NB4 (cell line): ENCODE data around the gene CRYM.
"Not testable (repeated sequence)": the region's sequence is repeated elsewhere in the genome, so short reads cannot be mapped to it uniquely, and the experiment has no call there.

Experiments used
- DNase-seq: peaks from one replicate; pipeline ENCODE4 v3.0.0; 2010; ENCODE audit warnings: low read depth
- H3K4me3 ChIP-seq: one replicate; pipeline ENCODE4 v1.5.1; 2011; ENCODE audit warnings: mild to moderate bottlenecking, low read depth, low read length, moderate library complexity
- CTCF ChIP-seq: IDR thresholded peaks from one replicate; pipeline ENCODE4 v1.5.1; 2012; ENCODE audit warnings: low read depth, low read length
- MAX ChIP-seq: IDR thresholded peaks from 2 replicates; pipeline ENCODE4 v1.6.1; 2011; ENCODE audit warnings: low read depth, low read length
- MYC ChIP-seq: IDR thresholded peaks from 2 replicates; pipeline ENCODE4 v1.6.1; 2011; ENCODE audit warnings: low read depth, low read length
- POLR2A ChIP-seq: IDR thresholded peaks from 2 replicates; pipeline ENCODE4 v1.6.1; 2011; ENCODE audit warnings: mild to moderate bottlenecking; ENCODE audit not compliant: insufficient read length; ENCODE audit errors: extremely low read depth

Gene CRYM

GRCh38 chr16:21277927-21278706, at the start of gene CRYM:
TSS of gene CRYM (minus strand) at chr16:21278290. CDS start at chr16:21278251, 39 bp downstream.
- TF ChIP-seq POLR2A (no peak), CTCF (no peak), MYC (no peak), MAX (no peak)
- H3K4me3 ChIP-seq, result no peak within 1 kb of the TSS
- no peak for DNase-seq

- no peak overlapping the region for H3K4me3 ChIP-seq
- no peak for DNase-seq
- TF ChIP-seq POLR2A, result no peak
These were observed 49.0 kb upstream of the CRYM start for GRCh38 chr16:21327046-21327445.

- no peak overlapping the region for H3K4me3 ChIP-seq
- TF ChIP-seq MAX, result no peak
- no peak for TF ChIP-seq POLR2A
- TF ChIP-seq CTCF, result no peak
- TF ChIP-seq MYC, result no peak
These were observed 48.4 kb upstream of the CRYM start for GRCh38 chr16:21326459-21326858.

GRCh38 chr16:21324267-21324666, 46.2 kb upstream of the CRYM start:
- no peak for DNase-seq
- H3K4me3 ChIP-seq, result no peak overlapping the region
- TF ChIP-seq MAX (no peak), MYC (no peak), POLR2A (no peak), CTCF (no peak)

More at GRCh38 chr16:21326459-21326858, 48.4 kb upstream of the CRYM start:
- no peak for DNase-seq

- not testable (repeated sequence) for DNase-seq, H3K4me3 ChIP-seq
These were observed 44.2 kb upstream of the CRYM start for GRCh38 chr16:21322251-21322650.

- no peak for TF ChIP-seq MAX
- TF ChIP-seq POLR2A, result no peak
- DNase-seq, result no peak
- H3K4me3 ChIP-seq, result no peak overlapping the region
These were observed 43.6 kb upstream of the CRYM start for GRCh38 chr16:21321736-21322135.

- no peak for DNase-seq
- no peak overlapping the region for H3K4me3 ChIP-seq
- TF ChIP-seq POLR2A, result no peak
- no peak for TF ChIP-seq MYC
- TF ChIP-seq CTCF, result no peak
- TF ChIP-seq MAX, result no peak
These were observed 36.2 kb upstream of the CRYM start for GRCh38 chr16:21314339-21314738.

- not testable (repeated sequence) for H3K4me3 ChIP-seq, DNase-seq
These were observed 34.8 kb upstream of the CRYM start for GRCh38 chr16:21312863-21313372.

GRCh38 chr16:21312046-21312445, 34.0 kb upstream of the CRYM start:
- H3K4me3 ChIP-seq, DNase-seq: not testable (repeated sequence)

GRCh38 chr16:21306712-21307111, 28.6 kb upstream of the CRYM start:
- H3K4me3 ChIP-seq, DNase-seq: not testable (repeated sequence)
